MM.1S (cell line): Measurements from ENCODE around the gene LILRA6.

Source experiments
- DNase-seq: peaks from one replicate; pipeline ENCODE4 v3.0.0-alpha.2; 2015
- H2AFZ ChIP-seq: fragments of 300-600 bp; sonication (generic); 2 replicates; pipeline ENCODE4 v1.6.0; 2016; ENCODE audit warnings: antibody characterized with exemption, low read length
- H3F3A ChIP-seq: fragments of 300-600 bp; sonication (generic); 2 replicates; pipeline ENCODE4 v1.6.1; 2016; ENCODE audit warnings: mild to moderate bottlenecking, antibody characterized with exemption, low read length, moderate library complexity, mixed read lengths; ENCODE audit not compliant: insufficient read depth
- H3K27ac ChIP-seq: fragments of 300-600 bp; sonication (generic); 2 replicates; pipeline ENCODE4 v1.5.1; 2016; ENCODE audit warnings: mild to moderate bottlenecking, low read length
- H3K27me3 ChIP-seq: fragments of 300-600 bp; sonication (generic); replicated peaks from 2 replicates; pipeline ENCODE4 v1.6.0; 2016; ENCODE audit warnings: low read length; ENCODE audit not compliant: insufficient read depth
- H3K36me3 ChIP-seq: fragments of 300-600 bp; sonication (generic); replicated peaks from 2 replicates; pipeline ENCODE4 v1.6.1; 2016; ENCODE audit warnings: mild to moderate bottlenecking, low read length, mixed read lengths; ENCODE audit not compliant: insufficient read depth
- H3K4me1 ChIP-seq: fragments of 300-600 bp; sonication (generic); 2 replicates; pipeline ENCODE4 v1.6.1; 2016; ENCODE audit warnings: low read length, mixed read lengths
- H3K4me2 ChIP-seq: fragments of 300-600 bp; sonication (generic); 2 replicates; pipeline ENCODE4 v1.6.0; 2016; ENCODE audit warnings: low read depth, low read length
- H3K4me3 ChIP-seq: fragments of 300-600 bp; sonication (generic); 2 replicates; pipeline ENCODE4 v1.5.1; 2016; ENCODE audit warnings: low read length, mixed read lengths
- H3K79me2 ChIP-seq: fragments of 300-600 bp; sonication (generic); 2 replicates; pipeline ENCODE4 v1.6.1; 2016; ENCODE audit warnings: mixed run types, low read length, mixed read lengths
- H3K9ac ChIP-seq: fragments of 300-600 bp; sonication (generic); 2 replicates; pipeline ENCODE4 v1.6.1; 2016; ENCODE audit warnings: low read length, mixed read lengths
- H3K9me2 ChIP-seq: fragments of 300-600 bp; sonication (generic); replicated peaks from 2 replicates; pipeline ENCODE4 v1.6.1; 2016; ENCODE audit warnings: mild to moderate bottlenecking, low read length, mixed read lengths; ENCODE audit not compliant: insufficient read depth
- H3K9me3 ChIP-seq: fragments of 300-600 bp; sonication (generic); replicated peaks from 2 replicates; pipeline ENCODE4 v1.6.1; 2016; ENCODE audit warnings: mild to moderate bottlenecking, low read length, mixed read lengths; ENCODE audit not compliant: insufficient read depth
- H4K20me1 ChIP-seq: fragments of 300-600 bp; sonication (generic); 2 replicates; pipeline ENCODE4 v1.6.1; 2016; ENCODE audit warnings: mild to moderate bottlenecking, low read length, moderate library complexity, mixed read lengths; ENCODE audit not compliant: insufficient read depth
- EZH2 ChIP-seq: fragments of 300-600 bp; sonication (generic); optimal IDR thresholded peaks from 2 replicates; pipeline ENCODE3; 2017; ENCODE audit warnings: low read depth, mild to moderate bottlenecking, antibody characterized with exemption, low read length, mixed read lengths
- EZH2phosphoT487 ChIP-seq: fragments of 300-600 bp; sonication (generic); IDR thresholded peaks from 2 replicates; pipeline ENCODE4 v1.6.1; 2018; ENCODE audit warnings: antibody characterized with exemption, low read length
- TF ChIP-seq, protein P1 (sequence below): fragments of 300-600 bp; sonication (generic); IDR thresholded peaks from 2 replicates; pipeline ENCODE4 v1.5.1; 2016; ENCODE audit warnings: antibody characterized with exemption, low read length, mixed read lengths

LILRA6 gene

GRCh38 chr19:54206030-54206830 lies 36.4 kb downstream of the LILRA6 start:
- H3K36me3 ChIP-seq, result peaks cover 50% of the 10 kb centered on the region
- H3K4me1 ChIP-seq, result peaks cover 34% of the 10 kb centered on the region
- H3K4me3 ChIP-seq, result no peak overlapping the region
- no peak overlapping the region for H3K4me2 ChIP-seq
- peaks cover 90% of the 10 kb centered on the region for H3F3A ChIP-seq
- no peaks in the 10 kb centered on the region for H3K9me3 ChIP-seq
- peaks cover 87% of the 10 kb centered on the region for H4K20me1 ChIP-seq
- TF ChIP-seq EZH2 (no peak), EZH2phosphoT487 (no peak)
- TF ChIP-seq, protein P1, sequence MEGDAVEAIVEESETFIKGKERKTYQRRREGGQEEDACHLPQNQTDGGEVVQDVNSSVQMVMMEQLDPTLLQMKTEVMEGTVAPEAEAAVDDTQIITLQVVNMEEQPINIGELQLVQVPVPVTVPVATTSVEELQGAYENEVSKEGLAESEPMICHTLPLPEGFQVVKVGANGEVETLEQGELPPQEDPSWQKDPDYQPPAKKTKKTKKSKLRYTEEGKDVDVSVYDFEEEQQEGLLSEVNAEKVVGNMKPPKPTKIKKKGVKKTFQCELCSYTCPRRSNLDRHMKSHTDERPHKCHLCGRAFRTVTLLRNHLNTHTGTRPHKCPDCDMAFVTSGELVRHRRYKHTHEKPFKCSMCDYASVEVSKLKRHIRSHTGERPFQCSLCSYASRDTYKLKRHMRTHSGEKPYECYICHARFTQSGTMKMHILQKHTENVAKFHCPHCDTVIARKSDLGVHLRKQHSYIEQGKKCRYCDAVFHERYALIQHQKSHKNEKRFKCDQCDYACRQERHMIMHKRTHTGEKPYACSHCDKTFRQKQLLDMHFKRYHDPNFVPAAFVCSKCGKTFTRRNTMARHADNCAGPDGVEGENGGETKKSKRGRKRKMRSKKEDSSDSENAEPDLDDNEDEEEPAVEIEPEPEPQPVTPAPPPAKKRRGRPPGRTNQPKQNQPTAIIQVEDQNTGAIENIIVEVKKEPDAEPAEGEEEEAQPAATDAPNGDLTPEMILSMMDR, result no peak
- no peak overlapping the region for H3K27ac ChIP-seq
- H3K9me2 ChIP-seq, result no peaks in the 10 kb centered on the region
- no peaks in the 10 kb centered on the region for H3K27me3 ChIP-seq
- H2AFZ ChIP-seq, result no peak overlapping the region
- peaks cover 60% of the 10 kb centered on the region for H3K79me2 ChIP-seq
- H3K9ac ChIP-seq, result no peak overlapping the region
- DNase-seq, result no peak

DNA sequence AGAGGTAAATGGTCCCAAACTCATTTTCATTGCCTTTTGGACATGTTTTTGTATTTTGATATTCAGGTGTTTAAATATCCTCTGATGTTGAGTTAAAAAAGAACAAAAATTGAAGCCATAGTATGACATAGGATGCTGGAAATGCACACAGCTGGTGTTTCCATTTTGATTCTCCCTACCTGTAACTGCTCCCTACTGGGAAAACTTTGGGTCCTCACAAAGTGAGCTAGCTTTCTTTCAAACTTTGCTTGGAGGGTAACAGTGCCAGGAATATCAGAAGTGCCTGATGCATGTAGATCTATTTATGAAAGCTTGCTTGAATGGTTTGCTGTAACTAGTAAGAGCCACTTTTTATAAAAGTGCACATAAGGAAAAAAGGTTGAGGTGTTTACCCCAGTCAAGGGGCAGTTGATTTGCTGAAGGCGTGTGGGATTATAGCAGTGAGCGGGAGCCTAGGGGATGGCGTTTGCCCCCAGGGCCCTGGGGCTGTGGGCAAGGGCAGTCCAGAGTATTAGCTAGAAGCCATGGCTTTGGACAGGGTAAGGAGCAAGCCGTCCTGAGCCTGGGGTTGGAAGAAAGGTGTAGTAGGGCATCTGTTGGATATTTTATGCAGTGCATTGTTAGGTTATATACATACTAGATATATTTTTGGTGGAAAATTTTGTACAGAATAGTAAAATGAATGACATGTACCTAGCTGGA lies 37.7 kb downstream of the LILRA6 start:
- TF ChIP-seq, protein P1, result no peak
- no peak for TF ChIP-seq EZH2
- TF ChIP-seq EZH2phosphoT487, result no peak
- Histone ChIP-seq H3K27me3 (no peaks in the 10 kb centered on the region), H3K4me1 (peaks cover 28% of the 10 kb centered on the region), H3K9me2 (no peaks in the 10 kb centered on the region), H4K20me1 (peaks cover 84% of the 10 kb centered on the region), H3F3A (peaks cover 83% of the 10 kb centered on the region), H3K4me2 (no peak overlapping the region), H3K36me3 (peaks cover 50% of the 10 kb centered on the region), H3K4me3 (no peak overlapping the region), H2AFZ (no peak overlapping the region), H3K9ac (no peak overlapping the region), H3K9me3 (no peaks in the 10 kb centered on the region), H3K27ac (no peak overlapping the region), H3K79me2 (peaks cover 66% of the 10 kb centered on the region)
- no peak for DNase-seq

DNA sequence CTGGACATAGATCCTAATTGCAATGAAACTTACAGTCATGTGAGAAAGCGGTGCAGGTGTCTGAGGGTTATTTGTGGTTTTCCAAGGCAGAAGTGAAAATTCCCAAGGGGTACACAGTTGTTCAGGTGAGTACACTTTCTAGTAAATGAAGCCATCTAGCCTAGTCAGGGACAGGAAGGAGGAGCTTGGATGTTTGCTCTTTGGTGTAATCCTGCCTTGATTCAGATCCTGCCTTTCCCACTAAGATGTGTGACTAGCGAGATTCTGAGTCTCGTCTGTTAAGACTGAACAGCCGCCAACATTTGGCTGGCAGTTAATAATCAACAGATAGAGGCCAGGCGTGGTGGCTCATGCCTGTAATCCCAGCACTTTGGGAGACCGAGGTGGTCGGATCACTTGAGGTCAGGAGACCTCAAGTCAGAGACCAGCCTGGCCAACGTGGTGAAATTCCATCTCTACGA lies 39.4 kb downstream of the LILRA6 start:
- H3K9ac ChIP-seq, result peak overlapping the region; percentile 94; the same call in 1 of the 2 replicates
- no peak overlapping the region for H2AFZ ChIP-seq
- TF ChIP-seq, protein P1, result no peak
- no peak for TF ChIP-seq EZH2
- no peak for TF ChIP-seq EZH2phosphoT487
- H3K4me2 ChIP-seq, result peak overlapping the region; percentile 95
- H3K27ac ChIP-seq, result no peak overlapping the region
- no peaks in the 10 kb centered on the region for H3K9me3 ChIP-seq
- peaks cover 66% of the 10 kb centered on the region for H3K79me2 ChIP-seq
- H3K9me2 ChIP-seq, result no peaks in the 10 kb centered on the region
- 0 out of 2 replicates have a peak overlapping the region, but pooled peaks have one; percentile 86 for H3K4me3 ChIP-seq
- H3K27me3 ChIP-seq, result no peaks in the 10 kb centered on the region
- no peak for DNase-seq
- H3F3A ChIP-seq, result peaks cover 65% of the 10 kb centered on the region
- H3K4me1 ChIP-seq, result peaks cover 28% of the 10 kb centered on the region
- peaks cover 68% of the 10 kb centered on the region for H4K20me1 ChIP-seq
- H3K36me3 ChIP-seq, result peaks cover 50% of the 10 kb centered on the region
